AG08396 (cell line): ENCODE measurements around the gene APPBP2.

Experiments
- DNase-seq: peaks from one replicate; pipeline ENCODE4 v3.0.0; 2012; ENCODE audit warnings: low spot score, mixed read lengths

APPBP2 gene

DNA sequence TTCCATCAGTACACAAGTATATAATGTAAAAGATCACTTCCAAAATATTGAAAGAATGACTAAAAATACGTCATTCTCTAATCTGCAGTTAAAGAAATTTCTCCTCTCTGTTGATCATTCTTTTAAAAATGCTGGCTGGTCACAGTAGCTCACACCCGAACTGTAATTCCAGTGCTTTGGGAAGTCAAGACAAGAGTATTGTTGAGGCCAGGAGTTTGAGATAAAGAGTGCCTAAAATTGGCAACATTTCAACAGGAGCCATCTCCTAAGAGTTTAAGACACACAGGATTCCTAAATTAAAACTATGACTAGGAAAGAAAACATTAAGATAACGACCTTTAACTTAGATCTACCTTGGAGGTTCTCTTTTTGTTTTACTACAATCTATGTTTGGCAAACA, 129.6 kb downstream of the APPBP2 start:
- DNase-seq: no peak

DNA sequence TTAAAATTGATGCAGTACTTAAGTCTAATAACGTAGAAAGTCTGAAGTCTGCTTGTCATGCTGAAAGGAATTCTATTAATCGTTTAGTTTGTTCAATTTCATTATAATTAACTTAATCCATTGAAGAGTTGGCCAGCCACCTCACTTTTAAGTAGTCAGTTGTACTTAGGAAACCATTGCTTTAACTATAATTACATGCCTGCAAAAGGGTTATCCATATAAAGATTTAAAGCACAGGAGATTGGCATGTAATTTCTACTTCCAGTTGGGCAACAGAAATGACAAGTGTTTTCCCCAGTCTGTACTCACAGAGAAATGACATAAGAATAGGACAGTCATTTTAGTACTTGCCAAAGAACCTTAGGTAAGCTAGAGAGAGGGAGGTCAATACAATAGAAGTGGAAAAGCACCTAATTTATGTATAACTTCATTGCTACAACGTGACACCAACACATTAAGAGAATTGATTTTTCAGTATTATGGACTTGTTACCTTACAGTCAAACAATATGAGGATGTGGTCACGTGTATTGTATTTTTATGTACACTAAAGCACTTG, 130.5 kb downstream of the APPBP2 start:
- DNase-seq: no peak

GRCh38 chr17:60393840-60394723, 132.0 kb downstream of the APPBP2 start:
- no peak for DNase-seq
